B cell (primary cell): Measurements from ENCODE around the gene PIK3C2G. TPM values are rescaled to one million over a fixed set of nuclear protein-coding genes. Genes with fewer than 3 reads are reported as not detected.

ENCODE experiments used
- ATAC-seq: fragments of 200-7000 bp; cut with Tn5 transposase; one replicate; pipeline ENCODE4 v1.10.0; 2021; ENCODE audit warnings: low read depth, mild to moderate bottlenecking, moderate number of reproducible peaks, moderate library complexity
- CTCF ChIA-PET: fragments of 350-600 bp; sonication (Branson Sonifier 250); formaldehyde crosslinking; loops from one replicate; lab custom pipeline; 2021; ENCODE audit warnings: antibody characterized with exemption, inconsistent platforms; lab: Charles Lee
- POLR2A ChIA-PET: fragments of 350-600 bp; sonication (Branson Sonifier 250); formaldehyde crosslinking; loops from one replicate; lab custom pipeline; 2021; ENCODE audit warnings: antibody characterized with exemption; lab: Charles Lee
- DNase-seq: peaks from one replicate; pipeline ENCODE4 v3.0.0; 2013
- H2AFZ ChIP-seq: 2 replicates; pipeline ENCODE4 v1.6.1; 2012; ENCODE audit warnings: mild to moderate bottlenecking, low read depth, low read length; ENCODE audit not compliant: insufficient read depth, poor library complexity, severe bottlenecking
- H3K27ac ChIP-seq, 2 donors: 1 replicate in 1 of 2; 2 replicates in 1 of 2; pipeline ENCODE4 v1.5.1; 2012 to 2013; ENCODE audit warnings: low read length in 2 of 2, mild to moderate bottlenecking in 2 of 2, moderate library complexity in 1 of 2
- H3K27me3 ChIP-seq, 4 experiments: fragments of 200-600 bp in 1 of 4; sonication (generic) in 1 of 4; replicated peaks in 1 of 4; 1 replicate in 2 of 4; 2 replicates in 2 of 4; pipeline versions ENCODE4 v1.6.1 to v1.7.0; 2013 to 2016; ENCODE audit warnings: low read length in 3 of 4, mild to moderate bottlenecking in 2 of 4, mixed read lengths in 1 of 4, moderate library complexity in 1 of 4; ENCODE audit not compliant: insufficient read depth in 4 of 4, control insufficient read depth in 3 of 4; ENCODE audit errors: control extremely low read depth in 1 of 4
- H3K36me3 ChIP-seq, 2 experiments: replicated peaks in 1 of 2; 1 replicate in 1 of 2; 2 replicates in 1 of 2; pipeline versions ENCODE4 v1.6.1 to v1.7.1; 2013; ENCODE audit warnings: low read length in 1 of 2; ENCODE audit not compliant: insufficient read depth in 2 of 2, control insufficient read depth in 1 of 2; ENCODE audit errors: control extremely low read depth in 1 of 2, extremely low read depth in 1 of 2
- H3K4me1 ChIP-seq, 2 donors: fragments of 200-600 bp in 1 of 2; sonication (generic) in 1 of 2; 1 replicate in 1 of 2; 2 replicates in 1 of 2; pipeline versions ENCODE4 v1.5.1 to v1.6.1; 2013 to 2017; ENCODE audit warnings: low read length in 2 of 2; ENCODE audit not compliant: control insufficient read depth in 2 of 2, insufficient read depth in 2 of 2
- H3K4me2 ChIP-seq: replicated peaks from 2 replicates; pipeline ENCODE3; 2012; ENCODE audit warnings: mild to moderate bottlenecking, low read depth, low read length; ENCODE audit not compliant: poor library complexity, severe bottlenecking
- H3K4me3 ChIP-seq, 5 experiments: fragments of 200-600 bp in 1 of 5; sonication (generic) in 1 of 5; 1 replicate in 3 of 5; 2 replicates in 2 of 5; pipeline versions ENCODE4 v1.5.1 to v1.7.0; 2011 to 2016; ENCODE audit warnings: low read length in 4 of 5, mild to moderate bottlenecking in 4 of 5, low read depth in 2 of 5, control low read depth in 1 of 5, moderate library complexity in 1 of 5; ENCODE audit not compliant: insufficient read depth in 1 of 5; ENCODE audit errors: control extremely low read depth in 1 of 5, extremely low read depth in 1 of 5
- H3K79me2 ChIP-seq: fragments of 200-600 bp; sonication (generic); one replicate; pipeline ENCODE4 v1.6.0; 2016; ENCODE audit warnings: low read length; ENCODE audit not compliant: control insufficient read depth, insufficient read depth
- H3K9ac ChIP-seq: fragments of 200-600 bp; sonication (generic); 2 replicates; pipeline ENCODE4 v1.6.1; 2017; ENCODE audit warnings: mild to moderate bottlenecking, low read length, moderate library complexity
- H3K9me3 ChIP-seq, 3 donors: one replicate each; pipeline versions ENCODE4 v1.6.1 to v1.7.1; 2013; ENCODE audit warnings: low read length in 2 of 3; ENCODE audit not compliant: control insufficient read depth in 2 of 3, insufficient read depth in 1 of 3; ENCODE audit errors: control extremely low read depth in 1 of 3
- H4K20me1 ChIP-seq: 2 replicates; pipeline ENCODE4 v1.6.0; 2012; ENCODE audit warnings: mild to moderate bottlenecking, low read length; ENCODE audit not compliant: insufficient read depth, control insufficient read depth, poor library complexity, severe bottlenecking
- H3K27ac Mint-ChIP-seq: one replicate; pipeline ENCODE4 v1.8.0; 2021; ENCODE audit warnings: mixed read lengths
- H3K27me3 Mint-ChIP-seq: one replicate; pipeline ENCODE4 v1.8.0; 2021; ENCODE audit warnings: mixed read lengths
- H3K4me1 Mint-ChIP-seq: one replicate; pipeline ENCODE4 v1.8.0; 2021; ENCODE audit warnings: mixed read lengths
- H3K4me3 Mint-ChIP-seq: one replicate; pipeline ENCODE4 v1.8.0; 2021; ENCODE audit warnings: mixed read lengths
- H3K9me3 Mint-ChIP-seq: one replicate; pipeline ENCODE4 v1.8.0; 2022; ENCODE audit warnings: mixed read lengths; ENCODE audit not compliant: insufficient read depth
- CTCF ChIP-seq: fragments of 200-600 bp; IDR thresholded peaks from one replicate; pipeline ENCODE4 v1.8.0; 2022; ENCODE audit warnings: antibody characterized with exemption, mild to moderate bottlenecking
- EZH2 ChIP-seq: IDR thresholded peaks from 2 replicates; pipeline ENCODE4 v1.6.1; 2012; ENCODE audit warnings: borderline replicate concordance, low read depth, mild to moderate bottlenecking, moderate library complexity, low read length; ENCODE audit not compliant: insufficient read depth, poor library complexity, severe bottlenecking
- WGBS: methylation state at CpG from one replicate; pipeline ENCODE4 v1.1.5; 2013; ENCODE audit warnings: missing lambda C conversion rate; ENCODE audit not compliant: insufficient coverage; 5-methylcytosine and 5-hydroxymethylcytosine counted together
- intact Hi-C: fragments of 100-400 bp; cut with micrococcal nuclease; formaldehyde crosslinking; loops from one replicate; pipeline ENCODE4 v1.10.0; 2022
- polyA plus RNA-seq: library from polyadenylated mRNA; depleted of rRNA; stranded (reverse); fragments of >200 nt; gene quantifications from 2 replicates; pipeline ENCODE4 v1.2.3, GENCODE V29; 2012
- total RNA-seq, 2 donors: library from RNA; stranded (reverse); fragments of 120-200 nt in 1 of 2; gene quantifications; 1 replicate in 1 of 2; 2 replicates in 1 of 2; pipeline versions ENCODE4 v1.2.3 to v1.2.4, GENCODE V29; 2013 to 2022

PIK3C2G gene
- total and polyA plus RNA-seq, 2 donors (not counting 1 experiment from before 2014, with no cell fraction given), result not detected

- no CpG with 5 or more reads among the region's 3 CpGs for WGBS
- Mint-ChIP-seq H3K9me3 (no peaks in the 10 kb centered on the region), H3K27ac (no peak overlapping the region), H3K4me1 (no peaks in the 10 kb centered on the region), H3K27me3 (no peaks in the 10 kb centered on the region), H3K4me3 (no peak overlapping the region)
- Histone ChIP-seq H2AFZ (no peak overlapping the region), H3K27ac (no peak overlapping the region), H3K9ac (no peak overlapping the region), H3K79me2 (no peaks in the 10 kb centered on the region), H3K36me3 (no peaks in the 10 kb centered on the region), H3K4me2 (no peak overlapping the region), H4K20me1 (no peaks in the 10 kb centered on the region), H3K4me3 (no peak overlapping the region), H3K4me1 (no peaks in the 10 kb centered on the region), H3K9me3 (no peaks in the 10 kb centered on the region), H3K27me3 (no peaks in the 10 kb centered on the region)
- ATAC-seq (no peak), DNase-seq (no peak)
- TF ChIP-seq EZH2, result no peak
- no peak for TF ChIP-seq CTCF
- intact Hi-C loops, result no loop called here
- CTCF ChIA-PET, result no interaction called here
- POLR2A ChIA-PET, result no interaction called here
Measured at GRCh38 chr12:18472304-18472703, 211.0 kb downstream of the PIK3C2G start.

DNA sequence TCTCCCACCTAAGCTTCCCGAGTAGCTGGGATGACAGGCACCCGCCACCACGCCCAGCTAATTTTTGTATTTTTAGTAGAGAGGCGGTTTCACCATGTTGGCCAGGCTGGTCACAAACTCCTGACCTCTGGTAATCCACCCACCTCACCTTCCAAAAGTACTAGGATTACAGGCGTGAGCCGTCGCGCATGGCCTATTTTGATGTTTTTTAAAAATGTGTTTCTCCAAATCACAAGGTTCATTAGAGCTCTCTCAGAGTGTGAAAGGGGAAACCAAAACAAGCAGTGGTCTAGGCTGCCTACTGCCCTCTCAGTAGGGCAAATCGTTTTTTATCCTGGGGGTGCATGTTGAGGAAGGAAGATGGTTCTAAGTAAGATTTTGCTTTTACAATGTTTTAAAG is 211.5 kb downstream of the PIK3C2G start:
- Histone ChIP-seq H3K4me3 (no peak overlapping the region), H3K4me1 (no peaks in the 10 kb centered on the region), H3K79me2 (no peaks in the 10 kb centered on the region), H2AFZ (no peak overlapping the region), H3K4me2 (no peak overlapping the region), H3K27me3 (no peaks in the 10 kb centered on the region), H3K27ac (no peak overlapping the region), H4K20me1 (no peaks in the 10 kb centered on the region), H3K9me3 (no peaks in the 10 kb centered on the region), H3K36me3 (no peaks in the 10 kb centered on the region), H3K9ac (no peak overlapping the region)
- DNase-seq (no peak), ATAC-seq (no peak)
- H3K4me3 Mint-ChIP-seq, result no peak overlapping the region
- TF ChIP-seq CTCF, result no peak
- TF ChIP-seq EZH2, result no peak
- no peak overlapping the region for H3K27ac Mint-ChIP-seq
- no CpG with 5 or more reads among the region's 9 CpGs for WGBS
- H3K27me3 Mint-ChIP-seq, result no peaks in the 10 kb centered on the region
- intact Hi-C loops, result no loop called here
- CTCF ChIA-PET, result no interaction called here
- no peaks in the 10 kb centered on the region for H3K9me3 Mint-ChIP-seq
- POLR2A ChIA-PET, result no interaction called here
- H3K4me1 Mint-ChIP-seq, result no peaks in the 10 kb centered on the region
